Measurements from ENCODE around the gene PRSS37.
"Not testable (repeated sequence)": the region's sequence is repeated elsewhere in the genome, so short reads cannot be mapped to it uniquely, and the experiment has no call there.

The PRSS37 gene

DNA sequence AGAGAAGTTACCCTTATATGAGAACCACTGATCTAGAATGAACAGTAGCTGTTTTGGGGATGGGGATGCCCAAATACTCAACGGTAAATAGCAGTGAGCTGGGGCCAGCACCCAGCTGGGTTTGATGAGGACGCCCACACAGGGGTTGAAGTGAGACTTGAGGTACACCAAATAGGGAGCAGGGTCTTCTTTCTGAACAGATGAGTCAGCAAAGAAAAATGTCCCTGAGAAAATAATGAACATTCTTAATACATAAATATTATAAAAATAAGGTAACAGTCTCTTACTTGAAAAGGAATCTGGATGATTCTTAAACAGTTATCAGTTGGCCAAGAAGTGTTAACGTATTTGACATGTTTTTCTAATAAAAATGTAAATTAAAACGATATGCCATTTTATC, 2.0 kb downstream of the PRSS37 start:
- H3K27me3 Mint-ChIP-seq: no peaks in the 10 kb centered on the region
- H3K27ac Mint-ChIP-seq: no peak overlapping the region
- H3K4me3 Mint-ChIP-seq: no peak overlapping the region
- peaks cover 3% of the 10 kb centered on the region for H3K36me3 Mint-ChIP-seq
- H3K4me1 Mint-ChIP-seq (ENCODE audit: low read depth): no peaks in the 10 kb centered on the region
- H3K9me3 Mint-ChIP-seq (ENCODE audit: low read depth): no peaks in the 10 kb centered on the region

DNA sequence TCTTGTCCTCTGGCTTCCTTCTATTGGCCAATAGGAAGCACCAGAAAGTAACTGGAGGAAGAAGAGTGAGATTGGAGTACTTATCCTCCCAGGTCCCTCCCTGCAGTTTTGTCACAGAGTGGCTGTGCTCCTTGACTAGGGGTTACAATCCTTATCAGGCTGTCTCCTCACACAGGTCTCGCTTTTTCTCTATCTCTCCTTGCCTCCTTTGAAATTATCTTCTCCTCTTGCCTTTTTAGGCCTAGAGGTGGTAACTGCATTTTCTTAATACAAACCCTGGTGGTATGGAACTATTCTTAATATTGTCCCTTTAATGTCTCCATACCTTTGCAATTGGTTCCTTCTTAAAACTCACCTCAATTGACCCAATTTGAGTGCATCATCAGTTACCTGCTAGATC, 2.7 kb downstream of the PRSS37 start:
- Mint-ChIP-seq H3K4me3 (no peak overlapping the region), H3K9me3 (ENCODE audit: low read depth) (no peaks in the 10 kb centered on the region), H3K27me3 (no peaks in the 10 kb centered on the region), H3K4me1 (ENCODE audit: low read depth) (no peaks in the 10 kb centered on the region), H3K27ac (no peak overlapping the region), H3K36me3 (peaks cover 3% of the 10 kb centered on the region)

DNA sequence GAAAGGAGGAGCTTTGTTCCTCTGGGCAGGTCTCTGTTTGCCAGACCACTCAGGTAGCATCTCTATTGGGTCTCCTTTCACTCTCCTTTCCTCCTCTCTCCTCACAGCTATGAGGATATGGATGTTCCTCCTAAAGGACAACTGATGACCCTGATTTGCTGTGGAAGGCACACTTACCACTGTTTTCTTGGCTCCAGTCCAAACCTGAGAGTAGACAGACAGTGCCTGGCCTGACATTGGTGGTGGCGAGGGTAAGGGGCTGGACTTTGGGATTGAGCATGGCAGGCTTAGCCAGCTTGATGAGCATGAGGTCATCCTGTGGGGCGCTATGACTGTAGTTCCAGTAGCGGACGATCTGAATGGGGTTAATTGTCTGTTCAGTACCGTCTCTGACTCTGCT, 3.6 kb downstream of the PRSS37 start:
- H3K9me3 Mint-ChIP-seq (ENCODE audit: low read depth): peaks cover 3% of the 10 kb centered on the region
- no peaks in the 10 kb centered on the region for H3K27me3 Mint-ChIP-seq
- no peak overlapping the region for H3K4me3 Mint-ChIP-seq
- H3K27ac Mint-ChIP-seq: no peak overlapping the region
- H3K4me1 Mint-ChIP-seq (ENCODE audit: low read depth): no peaks in the 10 kb centered on the region
- peaks cover 3% of the 10 kb centered on the region for H3K36me3 Mint-ChIP-seq

DNA sequence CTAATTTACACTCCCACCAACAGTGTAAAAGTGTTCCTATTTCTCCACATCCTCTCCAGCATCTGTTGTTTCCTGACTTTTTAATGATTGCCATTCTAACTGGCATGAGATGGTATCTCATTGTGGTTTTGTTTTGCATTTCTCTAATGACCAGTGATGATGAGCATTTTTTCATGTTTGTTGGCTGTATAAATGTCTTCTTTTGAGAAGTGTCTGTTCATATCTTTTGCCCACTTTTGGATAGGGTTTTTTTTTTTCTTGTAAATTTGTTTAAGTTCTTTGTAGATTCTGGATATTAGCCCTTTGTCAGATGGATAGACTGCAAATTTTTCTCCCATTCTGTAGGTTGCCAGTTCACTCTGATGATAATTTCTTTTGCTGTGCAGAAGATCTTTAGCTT, 18.9 kb downstream of the PRSS37 start:
- Mint-ChIP-seq H3K9me3 (ENCODE audit: low read depth) (peaks cover 50% of the 10 kb centered on the region), H3K36me3 (peaks cover 45% of the 10 kb centered on the region)
- H3K27me3 Mint-ChIP-seq; H3K27ac Mint-ChIP-seq; H3K4me3 Mint-ChIP-seq; H3K4me1 Mint-ChIP-seq (ENCODE audit: low read depth): not testable (repeated sequence)

DNA sequence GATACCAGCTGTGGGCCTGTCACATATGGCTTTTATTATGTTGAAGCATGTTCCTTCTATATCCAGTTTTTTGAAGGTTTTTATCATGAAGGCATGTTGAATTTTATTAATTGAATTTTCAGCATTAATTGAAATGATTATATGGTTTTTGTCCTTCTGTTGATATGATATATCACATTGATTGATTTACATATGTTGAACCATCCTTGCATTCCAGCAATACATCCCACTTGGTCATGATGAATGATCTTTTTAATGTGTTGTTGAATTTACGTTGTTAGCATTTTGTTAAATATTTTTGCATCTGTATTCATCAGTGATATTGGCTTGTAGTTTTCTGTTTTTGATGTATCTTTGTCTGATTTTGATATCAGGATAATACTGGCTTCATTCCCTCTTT, 21.2 kb downstream of the PRSS37 start:
- Mint-ChIP-seq H3K36me3 (peaks cover 41% of the 10 kb centered on the region), H3K27me3 (no peaks in the 10 kb centered on the region), H3K4me3 (no peak overlapping the region), H3K27ac (no peak overlapping the region), H3K9me3 (ENCODE audit: low read depth) (peaks cover 49% of the 10 kb centered on the region), H3K4me1 (ENCODE audit: low read depth) (no peaks in the 10 kb centered on the region)

DNA sequence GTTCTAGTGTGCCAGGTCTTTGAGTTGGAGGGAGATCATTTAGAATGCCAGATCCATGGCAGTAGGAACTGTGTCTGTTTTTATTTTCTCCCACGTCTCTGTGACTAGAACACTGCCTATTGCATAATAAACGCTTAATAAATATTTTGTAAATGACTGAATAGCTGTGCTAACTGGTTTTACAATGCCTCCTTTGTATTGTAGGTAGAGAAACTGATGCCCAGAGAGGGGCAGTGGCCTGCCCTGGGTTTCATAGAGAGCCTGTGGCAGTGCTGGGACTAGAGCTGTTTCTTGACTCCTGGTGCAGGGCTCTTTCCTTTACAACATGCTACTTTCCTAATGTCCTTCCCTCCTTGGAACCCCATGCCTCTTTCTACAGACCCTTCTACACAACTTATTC, 48.8 kb downstream of the PRSS37 start:
- no peaks in the 10 kb centered on the region for H3K4me1 Mint-ChIP-seq (ENCODE audit: low read depth)
- H3K27me3 Mint-ChIP-seq: no peaks in the 10 kb centered on the region
- H3K27ac Mint-ChIP-seq: no peak overlapping the region
- H3K4me3 Mint-ChIP-seq: no peak overlapping the region
- no peaks in the 10 kb centered on the region for H3K9me3 Mint-ChIP-seq (ENCODE audit: low read depth)
- peaks cover 10% of the 10 kb centered on the region for H3K36me3 Mint-ChIP-seq

DNA sequence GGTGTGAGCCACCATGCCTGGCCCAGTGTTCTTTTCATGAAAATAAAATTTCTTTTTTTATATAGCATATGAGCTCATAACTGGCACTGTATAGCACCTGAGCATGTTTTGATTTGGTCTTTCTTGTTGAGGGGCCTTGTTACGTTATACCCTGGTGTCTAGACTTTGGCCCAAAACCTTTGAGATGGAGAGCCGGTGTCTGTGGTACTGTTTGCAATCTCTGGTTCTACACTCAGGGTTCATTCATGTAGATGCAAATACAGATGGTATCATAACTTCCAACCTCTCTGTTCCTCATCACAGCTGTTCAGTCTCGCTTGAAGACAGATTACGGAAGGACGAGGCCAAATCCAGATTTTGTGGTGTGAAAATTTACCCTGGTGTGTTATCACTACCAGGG, 51.4 kb downstream of the PRSS37 start, which contains the start of gene TAS2R5:
Gene TAS2R5 (plus strand): TSS at position 301 of the 400 bp plus-strand sequence. CDS start 145 bp downstream, outside the sequence.
- Mint-ChIP-seq H3K27me3 (no peaks in the 10 kb centered on the region), H3K27ac (no peak within 1 kb of the TSS), H3K4me1 (ENCODE audit: low read depth) (no peaks in the 10 kb centered on the region), H3K4me3 (no peak within 1 kb of the TSS), H3K36me3 (peaks cover 3% of the 10 kb centered on the region), H3K9me3 (ENCODE audit: low read depth) (no peaks in the 10 kb centered on the region)

DNA sequence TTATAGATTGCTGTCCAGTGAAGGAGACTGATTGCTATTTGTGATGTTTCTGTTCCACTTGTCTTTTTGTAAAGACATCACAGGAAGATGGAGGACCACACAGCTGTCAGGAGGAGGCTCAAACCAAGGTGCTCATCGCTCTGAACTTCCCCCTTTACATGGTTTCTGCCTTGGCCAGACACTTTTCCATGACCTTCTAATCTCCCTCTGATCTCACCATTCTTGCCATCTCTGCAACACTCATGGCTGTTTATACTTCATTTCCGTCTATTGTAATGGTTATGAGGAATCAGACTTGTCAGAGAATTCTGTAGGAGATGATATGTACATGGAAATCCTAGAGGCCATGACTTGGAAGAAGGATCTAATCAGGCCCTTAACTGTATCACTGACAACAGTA, 53.0 kb downstream of the PRSS37 start:
- Mint-ChIP-seq H3K4me3 (no peak overlapping the region), H3K27ac (no peak overlapping the region), H3K36me3 (no peaks in the 10 kb centered on the region), H3K9me3 (ENCODE audit: low read depth) (no peaks in the 10 kb centered on the region), H3K4me1 (ENCODE audit: low read depth) (no peaks in the 10 kb centered on the region), H3K27me3 (no peaks in the 10 kb centered on the region)
